Lower lobe of right lung (tissue), 2 donors: ENCODE measurements around the gene ADGRB3. TPM values are rescaled to one million over a fixed set of nuclear protein-coding genes. Genes with fewer than 3 reads are reported as not detected.

Source experiments
- ATAC-seq, 2 donors: fragments of 200-7000 bp; cut with Tn5 transposase; one replicate each; pipeline ENCODE4 v1.9.1; 2020 to 2022; ENCODE audit warnings: mild to moderate bottlenecking in 2 of 2, moderate library complexity in 2 of 2
- DNase-seq: peaks from one replicate; pipeline ENCODE4 v3.0.0-alpha.2; 2020
- H3K27ac ChIP-seq: fragments of 200-600 bp; one replicate; pipeline ENCODE4 v1.8.0; 2022
- H3K27me3 ChIP-seq: fragments of 200-600 bp; one replicate; pipeline ENCODE4 v1.8.0; 2022; ENCODE audit warnings: low read depth
- H3K36me3 ChIP-seq: fragments of 200-600 bp; one replicate; pipeline ENCODE4 v1.8.0; 2022; ENCODE audit warnings: mild to moderate bottlenecking
- H3K4me1 ChIP-seq: fragments of 200-600 bp; one replicate; pipeline ENCODE4 v1.8.0; 2022
- H3K4me3 ChIP-seq: fragments of 200-600 bp; one replicate; pipeline ENCODE4 v1.8.0; 2022; ENCODE audit warnings: mild to moderate bottlenecking
- H3K9me3 ChIP-seq: fragments of 200-600 bp; one replicate; pipeline ENCODE4 v1.8.0; 2022
- CTCF ChIP-seq: fragments of 200-600 bp; IDR thresholded peaks from one replicate; pipeline ENCODE4 v1.8.0; 2022; ENCODE audit warnings: antibody characterized with exemption, mild to moderate bottlenecking
- intact Hi-C: fragments of 100-400 bp; cut with DNase I; formaldehyde crosslinking; loops from one replicate; pipeline ENCODE4 v1.11.0; 2022
- total RNA-seq: library from RNA; stranded (reverse); fragmentation: NEBNext Ultra II Directional; extraction: Animal tissue kit (Norgen Biotek cat#: 25700); gene quantifications from one replicate; pipeline ENCODE4 v1.2.1, GENCODE V29; 2021
- donor health status: DM: no; HTN: yes; CAD: no; lungs with severe emphysema.

ADGRB3 gene
- total RNA-seq, 1 donor from 2014 or later: 2.3 TPM

GRCh38 chr6:69314001-69314400 is 678.9 kb downstream of the ADGRB3 start:
- Histone ChIP-seq H3K4me1 (no peaks in the 10 kb centered on the region), H3K27ac (no peak overlapping the region), H3K36me3 (no peaks in the 10 kb centered on the region), H3K27me3 (no peaks in the 10 kb centered on the region), H3K4me3 (no peak overlapping the region), H3K9me3 (no peaks in the 10 kb centered on the region)
- no peak for TF ChIP-seq CTCF
- DNase-seq: no peak
- intact Hi-C loops: no loop called here
- no peak for ATAC-seq

- ATAC-seq: no peak
- H3K36me3 ChIP-seq: no peaks in the 10 kb centered on the region
- DNase-seq: no peak
- H3K4me1 ChIP-seq: no peaks in the 10 kb centered on the region
- intact Hi-C loops: no loop called here
- H3K27me3 ChIP-seq: no peaks in the 10 kb centered on the region
- no peaks in the 10 kb centered on the region for H3K9me3 ChIP-seq
- TF ChIP-seq CTCF: no peak
- no peak overlapping the region for H3K4me3 ChIP-seq
- H3K27ac ChIP-seq: no peak overlapping the region
These were observed 679.4 kb downstream of the ADGRB3 start for GRCh38 chr6:69314531-69314930.

DNA sequence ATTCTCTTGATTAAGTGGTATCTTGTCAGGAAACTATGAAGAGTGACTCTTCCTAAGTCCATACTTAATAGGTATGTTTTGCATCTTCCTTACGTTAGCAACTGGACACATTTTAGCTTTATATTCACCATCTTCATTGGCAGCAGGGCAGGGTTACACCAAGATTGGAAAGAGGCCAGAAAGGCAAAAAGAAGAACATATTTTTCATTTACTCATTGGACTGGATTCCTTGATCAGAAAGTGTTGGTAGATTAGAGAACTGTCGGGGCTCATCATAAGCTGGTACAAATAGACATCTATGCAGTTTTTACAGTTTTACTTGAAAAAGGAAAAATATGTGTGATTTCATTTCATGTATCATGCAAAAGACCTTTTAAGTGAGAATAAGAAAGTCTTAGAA is 696.8 kb downstream of the ADGRB3 start:
- H3K27me3 ChIP-seq: no peaks in the 10 kb centered on the region
- no peak for DNase-seq
- no peak for ATAC-seq
- TF ChIP-seq CTCF: no peak
- H3K36me3 ChIP-seq: no peaks in the 10 kb centered on the region
- H3K9me3 ChIP-seq: no peaks in the 10 kb centered on the region
- no peaks in the 10 kb centered on the region for H3K4me1 ChIP-seq
- H3K4me3 ChIP-seq: no peak overlapping the region
- intact Hi-C loops: no loop called here
- H3K27ac ChIP-seq: no peak overlapping the region

DNA sequence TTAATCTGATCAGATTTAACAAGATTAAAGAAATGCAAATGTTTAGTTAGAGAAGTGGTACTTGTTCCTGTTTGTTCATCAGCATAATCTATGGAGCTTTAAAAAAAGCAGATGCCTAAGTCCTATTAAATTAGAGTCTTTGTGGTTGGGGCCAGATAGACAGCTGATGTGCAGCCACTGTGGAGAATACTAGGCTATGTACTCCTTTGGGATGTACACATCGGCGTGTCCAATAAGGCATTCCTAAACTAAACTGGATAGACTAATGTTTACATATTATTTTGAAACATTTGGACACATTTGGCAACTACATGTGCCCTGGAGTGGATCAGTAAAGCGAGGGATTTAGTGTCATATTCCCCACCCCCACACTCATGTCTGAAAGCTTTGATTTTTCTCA is 702.2 kb downstream of the ADGRB3 start:
- Histone ChIP-seq H3K9me3 (no peaks in the 10 kb centered on the region), H3K27me3 (no peaks in the 10 kb centered on the region), H3K27ac (no peak overlapping the region), H3K36me3 (no peaks in the 10 kb centered on the region), H3K4me3 (no peak overlapping the region), H3K4me1 (no peaks in the 10 kb centered on the region)
- ATAC-seq (no peak), DNase-seq (no peak)
- TF ChIP-seq CTCF: no peak
- intact Hi-C loops: no loop called here

DNA sequence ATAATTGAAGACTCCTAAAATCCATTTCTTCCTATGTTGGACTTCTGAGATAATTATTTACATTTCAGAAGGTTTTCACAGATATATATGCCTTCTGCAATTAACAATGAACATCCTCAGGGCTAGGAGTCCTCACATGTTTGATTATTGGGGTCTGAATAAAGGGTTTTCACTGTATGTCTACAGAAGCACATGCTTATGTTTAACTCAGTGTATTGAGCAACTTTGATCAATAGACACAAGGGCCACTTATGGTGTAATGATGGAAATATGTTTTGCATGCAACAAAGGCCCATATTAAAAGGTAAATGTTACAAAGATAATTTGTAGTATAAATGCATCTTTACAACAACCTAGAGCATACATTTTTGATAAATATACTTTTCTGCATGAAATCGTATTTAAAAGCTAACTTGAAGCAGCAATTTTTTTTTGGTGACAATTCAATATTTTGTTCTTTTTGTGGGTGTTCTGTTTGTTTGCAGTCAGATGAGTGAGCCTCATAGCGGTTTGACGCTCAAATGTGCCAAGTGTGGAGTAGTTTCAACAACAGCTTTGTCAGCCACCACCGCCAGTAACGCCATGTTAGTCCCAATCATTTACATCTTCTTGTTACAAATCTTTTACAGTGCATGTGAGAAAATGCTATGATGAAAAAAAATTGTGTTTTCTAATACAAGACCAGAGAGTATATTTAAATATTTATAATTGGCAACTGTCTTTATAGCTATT is 703.5 kb downstream of the ADGRB3 start:
- Histone ChIP-seq H3K4me1 (no peaks in the 10 kb centered on the region), H3K27ac (no peak overlapping the region), H3K27me3 (no peaks in the 10 kb centered on the region), H3K9me3 (no peaks in the 10 kb centered on the region), H3K4me3 (no peak overlapping the region), H3K36me3 (no peaks in the 10 kb centered on the region)
- ATAC-seq (no peak), DNase-seq (no peak)
- intact Hi-C loops: no loop called here
- no peak for TF ChIP-seq CTCF
